Mammary epithelial cell (primary cell): ENCODE measurements around the gene C18orf63.

ENCODE experiments used
- EZH2 ChIP-seq: IDR thresholded peaks from 2 replicates; pipeline ENCODE4 v1.6.1; 2012; ENCODE audit warnings: low read length, inconsistent platforms, borderline replicate concordance
- TF ChIP-seq, protein P1 (sequence below), 2 donors: IDR thresholded peaks in 1 of 2; conservative IDR thresholded peaks in 1 of 2; 2 replicates each; pipeline ENCODE4 v1.5.1; 2011 to 2012; ENCODE audit warnings: inconsistent platforms in 2 of 2, low read length in 2 of 2, mild to moderate bottlenecking in 2 of 2, control low read depth in 1 of 2, low read depth in 1 of 2; ENCODE audit not compliant: insufficient read depth in 1 of 2; ENCODE audit errors: extremely low read depth in 1 of 2

DNA sequence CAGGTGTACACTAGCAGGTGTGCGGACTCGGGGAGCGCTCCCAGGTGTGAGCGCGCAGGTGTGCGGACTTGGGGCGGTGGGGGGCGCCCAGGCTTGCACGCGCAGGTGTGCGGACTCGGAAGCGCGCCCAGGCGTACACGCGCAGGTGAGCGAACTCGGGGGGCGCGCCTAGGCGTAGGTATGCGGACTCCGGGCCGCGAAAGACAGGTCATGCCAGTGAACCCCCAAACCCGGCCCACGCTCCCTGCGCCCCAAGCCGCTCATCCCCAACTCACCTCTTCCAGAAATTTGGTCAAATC, 24.2 kb upstream of the C18orf63 start:
- TF ChIP-seq, protein P1, sequence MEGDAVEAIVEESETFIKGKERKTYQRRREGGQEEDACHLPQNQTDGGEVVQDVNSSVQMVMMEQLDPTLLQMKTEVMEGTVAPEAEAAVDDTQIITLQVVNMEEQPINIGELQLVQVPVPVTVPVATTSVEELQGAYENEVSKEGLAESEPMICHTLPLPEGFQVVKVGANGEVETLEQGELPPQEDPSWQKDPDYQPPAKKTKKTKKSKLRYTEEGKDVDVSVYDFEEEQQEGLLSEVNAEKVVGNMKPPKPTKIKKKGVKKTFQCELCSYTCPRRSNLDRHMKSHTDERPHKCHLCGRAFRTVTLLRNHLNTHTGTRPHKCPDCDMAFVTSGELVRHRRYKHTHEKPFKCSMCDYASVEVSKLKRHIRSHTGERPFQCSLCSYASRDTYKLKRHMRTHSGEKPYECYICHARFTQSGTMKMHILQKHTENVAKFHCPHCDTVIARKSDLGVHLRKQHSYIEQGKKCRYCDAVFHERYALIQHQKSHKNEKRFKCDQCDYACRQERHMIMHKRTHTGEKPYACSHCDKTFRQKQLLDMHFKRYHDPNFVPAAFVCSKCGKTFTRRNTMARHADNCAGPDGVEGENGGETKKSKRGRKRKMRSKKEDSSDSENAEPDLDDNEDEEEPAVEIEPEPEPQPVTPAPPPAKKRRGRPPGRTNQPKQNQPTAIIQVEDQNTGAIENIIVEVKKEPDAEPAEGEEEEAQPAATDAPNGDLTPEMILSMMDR (conservative IDR thresholded peaks at IDR 0.05 in 1 of 2, IDR thresholded peaks at IDR 0.05 in 1 of 2; ENCODE audit: extremely low read depth in 1 of 2, insufficient read depth in 1 of 2, low read depth in 1 of 2, low read length in 2 of 2): no peak
- TF ChIP-seq EZH2: no peak
